CD4-positive, CD25-positive, alpha-beta regulatory T cell (primary cell): ENCODE measurements around the gene DMRTB1. TPM values are rescaled to one million over a fixed set of nuclear protein-coding genes. Genes with fewer than 3 reads are reported as not detected.

ENCODE experiments used
- polyA plus RNA-seq, 4 donors: library from polyadenylated mRNA; unstranded; fragments of 300-500 nt; fragmentation: Illumina TruSeq; gene quantifications; one replicate each; pipeline ENCODE4 v1.2.3, GENCODE V29; 2021
- total RNA-seq: library from RNA; stranded (reverse); gene quantifications from one replicate; pipeline ENCODE4 v1.2.3, GENCODE V29; 2022

Gene DMRTB1
- total and polyA plus RNA-seq, 5 donors from 2014 or later = not detected

Other genes starting within 250 kb of the DMRTB1 start
- gene CZIB, start 238.8 kb upstream of the DMRTB1 start, total RNA-seq = 33.5 TPM
- 10 to 100 TPM; 59.6 to 68.2 (median 61.4) TPM for gene CZIB, start 238.8 kb upstream of the DMRTB1 start, polyA plus RNA-seq
- gene MAGOH, start 220.9 kb upstream of the DMRTB1 start, total RNA-seq = 58.1 TPM
- gene MAGOH, start 220.9 kb upstream of the DMRTB1 start, polyA plus RNA-seq = 100 to 1,000 TPM in 1 of 4 donors, 10 to 100 TPM in 3; 89.8 to 102 (median 95.6) TPM
- 23.7 TPM for gene LRP8, start 131.3 kb upstream of the DMRTB1 start, total RNA-seq
- 1 to 10 TPM; 1.0 to 3.3 (median 1.9) TPM for gene LRP8, start 131.3 kb upstream of the DMRTB1 start, polyA plus RNA-seq